BE2C (cell line): ENCODE measurements around the gene SYNPO.

Experiments
- DNase-seq: peaks from one replicate; pipeline ENCODE4 v3.0.0-alpha.2; 2020
- H3K27me3 ChIP-seq: fragments of 250-450 bp; sonication (Bioruptor Pico); 2 replicates; pipeline ENCODE4 v1.5.1; 2020; ENCODE audit warnings: mild to moderate bottlenecking
- H3K36me3 ChIP-seq: fragments of 250-450 bp; sonication (Bioruptor Pico); 2 replicates; pipeline ENCODE4 v1.5.1; 2020; ENCODE audit warnings: mild to moderate bottlenecking
- H3K4me1 ChIP-seq: fragments of 250-450 bp; sonication (Bioruptor Pico); 2 replicates; pipeline ENCODE4 v1.5.1; 2020
- H3K4me3 ChIP-seq: 2 replicates; pipeline ENCODE4 v1.5.1; 2011; ENCODE audit warnings: low read depth, low read length
- H3K9me3 ChIP-seq: fragments of 250-450 bp; sonication (Bioruptor Pico); 2 replicates; pipeline ENCODE4 v1.5.1; 2020
- CTCF ChIP-seq: IDR thresholded peaks from 2 replicates; pipeline ENCODE4 v1.5.1; 2012; ENCODE audit warnings: mild to moderate bottlenecking, low read depth, low read length

Gene SYNPO

DNA sequence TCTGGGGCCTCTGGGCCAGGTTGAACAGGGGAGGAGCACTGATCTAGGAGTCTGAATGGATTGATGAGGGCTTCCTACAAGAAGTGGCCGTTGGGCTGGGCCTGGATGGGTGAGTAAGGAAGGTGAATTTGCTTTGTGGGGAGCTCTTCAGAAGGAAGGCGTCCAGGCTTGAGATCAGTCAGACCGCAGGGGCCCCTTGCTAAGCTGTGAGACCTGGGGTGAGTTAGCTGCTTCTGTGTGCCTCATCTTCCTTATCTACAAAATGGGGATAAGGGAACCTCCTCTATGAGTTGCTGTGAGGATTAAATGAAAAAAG is 1.1 kb upstream of the SYNPO start:
- Histone ChIP-seq H3K4me1 (peaks cover 70% of the 10 kb centered on the region), H3K9me3 (no peaks in the 10 kb centered on the region), H3K4me3 (no peak overlapping the region), H3K36me3 (no peaks in the 10 kb centered on the region), H3K27me3 (no peaks in the 10 kb centered on the region)
- no peak for TF ChIP-seq CTCF
- no peak for DNase-seq

DNA sequence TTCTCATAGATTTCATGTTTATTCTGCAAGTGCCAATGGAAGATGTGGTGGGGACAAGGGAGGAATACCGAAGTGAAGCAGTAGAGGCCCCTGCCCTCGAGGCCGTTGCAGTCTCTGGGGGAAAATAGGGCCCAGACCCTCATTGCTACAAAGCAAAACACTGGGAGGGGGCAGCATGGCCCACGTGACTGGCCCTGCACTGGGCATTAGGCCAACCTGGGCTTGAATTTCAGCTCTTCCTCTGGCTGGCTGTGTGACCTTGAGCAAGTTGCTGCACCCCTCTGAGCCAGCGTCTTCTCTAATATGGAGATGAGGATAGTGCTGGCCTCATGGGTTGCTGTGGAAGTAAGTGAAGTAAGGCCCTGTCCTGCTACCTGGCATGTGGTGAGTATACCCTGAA is 709 bp upstream of the SYNPO start:
- Histone ChIP-seq H3K36me3 (no peaks in the 10 kb centered on the region), H3K27me3 (no peaks in the 10 kb centered on the region), H3K4me1 (peaks cover 74% of the 10 kb centered on the region), H3K4me3 (no peak overlapping the region), H3K9me3 (no peaks in the 10 kb centered on the region)
- DNase-seq = no peak
- TF ChIP-seq CTCF = no peak

GRCh38 chr5:150641006-150641570 is 628 bp downstream of the SYNPO start:
- DNase-seq = peak; percentile 46
- Histone ChIP-seq H3K4me1 (peaks cover 79% of the 10 kb centered on the region), H3K4me3 (peak overlapping the region; percentile 55), H3K27me3 (no peaks in the 10 kb centered on the region), H3K9me3 (no peaks in the 10 kb centered on the region), H3K36me3 (no peaks in the 10 kb centered on the region)
- no peak for TF ChIP-seq CTCF

DNA sequence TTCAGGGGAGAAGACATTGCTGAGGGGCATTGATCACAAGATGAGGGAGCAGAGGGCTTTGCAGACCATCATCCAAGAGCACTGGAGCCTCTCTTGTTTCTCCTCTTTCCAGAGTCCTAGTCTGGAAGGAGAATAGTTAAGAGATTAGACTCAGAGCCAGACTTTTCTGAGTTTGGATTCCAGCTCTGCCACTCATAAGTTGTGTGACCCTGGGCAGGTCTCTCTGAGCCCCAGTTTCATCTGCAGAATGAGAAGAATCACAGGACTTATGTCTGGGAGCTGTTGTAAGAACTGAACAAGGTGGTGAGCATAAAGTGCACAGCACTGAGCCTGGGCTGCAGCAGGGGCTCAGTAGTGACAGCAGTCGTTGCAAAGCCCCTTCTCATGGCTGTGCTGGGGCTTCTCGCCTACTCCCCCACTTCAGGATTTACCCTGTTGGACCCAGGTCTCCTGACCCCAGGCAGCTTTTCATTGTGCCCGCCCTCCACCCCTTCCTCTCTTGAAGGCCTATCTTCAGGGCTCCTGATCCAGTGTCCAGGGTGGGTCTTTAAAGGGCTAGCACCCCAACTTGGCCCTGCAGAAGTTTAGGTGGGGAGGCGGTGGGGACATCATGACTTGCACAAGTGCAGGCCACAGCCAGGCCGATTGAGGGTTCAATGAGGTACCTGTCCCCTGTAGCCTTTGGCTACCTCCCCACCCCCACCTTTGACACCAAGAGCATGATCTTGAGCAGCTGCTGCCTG is 1.5 kb downstream of the SYNPO start:
- no peaks in the 10 kb centered on the region for H3K27me3 ChIP-seq
- DNase-seq = no peak
- H3K36me3 ChIP-seq = no peaks in the 10 kb centered on the region
- TF ChIP-seq CTCF = no peak
- H3K4me3 ChIP-seq = peak overlapping the region; percentile 55; the same call in 1 of the 2 replicates
- no peaks in the 10 kb centered on the region for H3K9me3 ChIP-seq
- H3K4me1 ChIP-seq = peaks cover 73% of the 10 kb centered on the region

GRCh38 chr5:150642567-150642927 is 2.1 kb downstream of the SYNPO start:
- no peaks in the 10 kb centered on the region for H3K9me3 ChIP-seq
- peaks cover 67% of the 10 kb centered on the region for H3K4me1 ChIP-seq
- H3K36me3 ChIP-seq = no peaks in the 10 kb centered on the region
- TF ChIP-seq CTCF = no peak
- H3K4me3 ChIP-seq = no peak overlapping the region
- H3K27me3 ChIP-seq = no peaks in the 10 kb centered on the region
- DNase-seq = peak; percentile 50

DNA sequence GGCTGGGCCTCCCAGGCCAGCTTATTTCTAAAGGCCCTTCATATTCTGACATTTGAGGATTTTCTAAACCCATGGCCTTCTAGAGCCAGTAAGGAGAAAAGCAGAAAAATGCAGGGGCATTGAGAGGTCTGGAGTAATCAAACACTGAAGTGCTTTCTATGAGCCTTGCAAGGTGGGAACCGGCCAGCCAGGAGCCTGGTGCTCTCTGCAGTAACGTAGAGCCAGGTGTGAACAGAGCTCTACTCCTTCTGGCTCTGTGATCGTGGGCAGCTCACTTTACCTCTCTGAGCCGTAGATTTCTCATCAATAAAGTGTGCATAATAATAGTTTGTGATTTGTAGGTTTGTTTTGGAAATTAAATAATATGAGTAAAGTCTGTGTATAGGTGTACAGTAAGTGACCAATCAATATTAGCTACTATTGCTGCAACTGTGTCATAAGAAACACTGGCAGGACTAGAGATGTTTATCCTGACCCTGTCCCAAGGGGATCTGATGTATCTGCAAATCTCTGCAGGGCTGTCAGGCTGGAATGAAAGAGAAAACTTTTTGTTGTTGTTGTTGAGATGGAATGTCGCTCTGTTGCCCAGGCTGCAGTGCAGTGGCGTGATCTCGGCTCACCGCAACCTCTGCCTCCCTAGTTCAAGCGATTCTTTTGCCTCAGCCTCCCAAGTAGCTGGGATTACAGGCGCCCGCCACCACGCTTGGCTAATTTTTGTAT is 2.7 kb downstream of the SYNPO start:
- H3K27me3 ChIP-seq = no peaks in the 10 kb centered on the region
- peaks cover 66% of the 10 kb centered on the region for H3K4me1 ChIP-seq
- DNase-seq = no peak
- no peak for TF ChIP-seq CTCF
- no peaks in the 10 kb centered on the region for H3K9me3 ChIP-seq
- no peaks in the 10 kb centered on the region for H3K36me3 ChIP-seq
- H3K4me3 ChIP-seq = no peak overlapping the region
